HepG2 (cell line): ENCODE data around the gene SLC4A5. TPM values are rescaled to one million over a fixed set of nuclear protein-coding genes. Genes with fewer than 3 reads are reported as not detected.

Source experiments
- ADNP ChIP-seq: sonication (generic); formaldehyde crosslinking; IDR thresholded peaks from 2 replicates; pipeline ENCODE4 v1.4.0; 2020; ENCODE audit warnings: missing genetic modification reagents
- CENPT ChIP-seq: sonication (generic); formaldehyde crosslinking; IDR thresholded peaks from 2 replicates; pipeline ENCODE4 v1.8.0; 2022; ENCODE audit warnings: low read depth, mild to moderate bottlenecking, moderate library complexity, missing genetic modification reagents
- ELF4 ChIP-seq: sonication (generic); formaldehyde crosslinking; IDR thresholded peaks from 2 replicates; pipeline ENCODE4 v1.5.0; 2020; ENCODE audit warnings: missing genetic modification reagents, mild to moderate bottlenecking, moderate library complexity, borderline replicate concordance
- ESRRA ChIP-seq: sonication (generic); formaldehyde crosslinking; IDR thresholded peaks from 2 replicates; pipeline ENCODE4 v1.5.1; 2020; ENCODE audit warnings: mild to moderate bottlenecking, low read depth, missing genetic modification reagents
- GPN1 ChIP-seq: sonication (generic); formaldehyde crosslinking; IDR thresholded peaks from 2 replicates; pipeline ENCODE4 v1.5.1; 2020; ENCODE audit warnings: missing genetic modification reagents, borderline replicate concordance
- HOXA5 ChIP-seq: sonication (generic); formaldehyde crosslinking; IDR thresholded peaks from 2 replicates; pipeline ENCODE4 v1.4.0; 2020; ENCODE audit warnings: missing genetic modification reagents
- HOXA9 ChIP-seq: sonication (generic); formaldehyde crosslinking; IDR thresholded peaks from 2 replicates; pipeline ENCODE4 v1.8.1; 2022; ENCODE audit warnings: missing genetic modification reagents, mild to moderate bottlenecking, moderate library complexity, borderline replicate concordance
- ISL2 ChIP-seq: sonication (generic); formaldehyde crosslinking; IDR thresholded peaks from 2 replicates; pipeline ENCODE4 v1.5.0; 2020; ENCODE audit warnings: missing genetic modification reagents
- JARID2 ChIP-seq: sonication (generic); formaldehyde crosslinking; IDR thresholded peaks from 2 replicates; pipeline ENCODE4 v1.8.1; 2023; ENCODE audit warnings: missing genetic modification reagents, inconsistent platforms; ENCODE audit not compliant: insufficient replicate concordance
- NKX3-1 ChIP-seq: sonication (generic); formaldehyde crosslinking; IDR thresholded peaks from 2 replicates; pipeline ENCODE4 v1.5.0; 2020; ENCODE audit warnings: missing genetic modification reagents
- NPAS2 ChIP-seq: sonication (generic); formaldehyde crosslinking; IDR thresholded peaks from 2 replicates; pipeline ENCODE4 v1.8.0; 2022; ENCODE audit warnings: mild to moderate bottlenecking, missing genetic modification reagents, borderline replicate concordance
- PCBP1 ChIP-seq: fragments of 200-400 bp; formaldehyde crosslinking; IDR thresholded peaks from 2 replicates; pipeline ENCODE4 v1.6.1; 2017; ENCODE audit warnings: mild to moderate bottlenecking, low read depth, low read length, borderline replicate concordance
- RBAK ChIP-seq: sonication (generic); formaldehyde crosslinking; IDR thresholded peaks from 2 replicates; pipeline ENCODE4 v1.5.1; 2020; ENCODE audit warnings: mild to moderate bottlenecking, missing genetic modification reagents
- SMAD1 ChIP-seq: sonication (generic); formaldehyde crosslinking; IDR thresholded peaks from 2 replicates; pipeline ENCODE4 v1.4.0; 2020; ENCODE audit warnings: missing genetic modification reagents, low read depth, mild to moderate bottlenecking, borderline replicate concordance
- SRSF9 ChIP-seq: fragments of 200-400 bp; formaldehyde crosslinking; IDR thresholded peaks from 2 replicates; pipeline ENCODE4 v1.6.1; 2018; ENCODE audit warnings: borderline replicate concordance, mild to moderate bottlenecking, low read depth, low read length; ENCODE audit not compliant: insufficient read depth, poor library complexity, severe bottlenecking
- TCF7 ChIP-seq: sonication (generic); IDR thresholded peaks from 2 replicates; pipeline ENCODE4 v1.6.1; 2016; ENCODE audit warnings: antibody characterized with exemption, low read depth
- ZNF136 ChIP-seq: sonication (generic); formaldehyde crosslinking; IDR thresholded peaks from 2 replicates; pipeline ENCODE4 v1.8.1; 2022; ENCODE audit warnings: low read depth, mild to moderate bottlenecking, moderate library complexity, missing genetic modification reagents
- ZNF207 ChIP-seq: fragments of 450-650 bp; IDR thresholded peaks from 2 replicates; pipeline ENCODE4 v1.6.1; 2016; ENCODE audit warnings: antibody characterized with exemption, borderline replicate concordance
- ZNF230 ChIP-seq: sonication (generic); formaldehyde crosslinking; IDR thresholded peaks from 2 replicates; pipeline ENCODE4 v1.4.0; 2020; ENCODE audit warnings: mild to moderate bottlenecking, missing genetic modification reagents
- ZNF367 ChIP-seq: sonication (generic); formaldehyde crosslinking; IDR thresholded peaks from 2 replicates; pipeline ENCODE4 v1.4.0; 2020; ENCODE audit warnings: missing genetic modification reagents, borderline replicate concordance
- ZNF605 ChIP-seq: sonication (generic); formaldehyde crosslinking; IDR thresholded peaks from 2 replicates; pipeline ENCODE4 v1.8.0; 2022; ENCODE audit warnings: mild to moderate bottlenecking, missing genetic modification reagents
- ZNF629 ChIP-seq: sonication (generic); formaldehyde crosslinking; conservative IDR thresholded peaks from 2 replicates; pipeline ENCODE4 v1.5.0; 2020; ENCODE audit warnings: missing genetic modification reagents
- ZNF83 ChIP-seq: sonication (generic); formaldehyde crosslinking; IDR thresholded peaks from 2 replicates; pipeline ENCODE4 v1.4.0; 2020; ENCODE audit warnings: missing genetic modification reagents, mild to moderate bottlenecking, borderline replicate concordance
- polyA plus RNA-seq, 8 experiments: library from polyadenylated mRNA; depleted of rRNA in 3 of 8; stranded (reverse) in 7 of 8; unstranded in 1 of 8; fragments of >200 nt; fragmentation: Illumina TruSeq in 4 of 8; extraction: Trizol in 4 of 8; gene quantifications; 2 replicates each; pipeline versions ENCODE4 v1.2.1 to v1.2.3, GENCODE V29; 2011 to 2016; ENCODE audit warnings: low read depth in 4 of 8, missing spikeins in 1 of 8, mixed read lengths in 1 of 8; ENCODE audit not compliant: insufficient read depth in 1 of 8
- total RNA-seq, 5 experiments: library from RNA; depleted of rRNA; stranded (reverse); fragments of >200 nt; fragmentation: Illumina TruSeq; extraction: Trizol; gene quantifications; 2 replicates each; pipeline ENCODE4 v1.2.3, GENCODE V29; 2016; ENCODE audit warnings: low read depth in 1 of 5
- TF ChIP-seq, protein P1 (sequence below): sonication (generic); formaldehyde crosslinking; IDR thresholded peaks from 2 replicates; pipeline ENCODE4 v1.5.1; 2020; ENCODE audit warnings: mild to moderate bottlenecking, missing genetic modification reagents, borderline replicate concordance
- TF ChIP-seq, protein P2 (sequence below): sonication (generic); formaldehyde crosslinking; IDR thresholded peaks from 2 replicates; pipeline ENCODE4 v1.5.1; 2020; ENCODE audit warnings: missing genetic modification reagents, mild to moderate bottlenecking, borderline replicate concordance
- TF ChIP-seq, protein P3 (sequence below): IDR thresholded peaks from 2 replicates; pipeline ENCODE4 v1.6.1; 2016; ENCODE audit warnings: low read depth
- TF ChIP-seq, protein P4 (sequence below): sonication (generic); formaldehyde crosslinking; IDR thresholded peaks from 2 replicates; pipeline ENCODE4 v1.4.0; 2020; ENCODE audit warnings: missing genetic modification reagents; ENCODE audit errors: not compliant biosample characterization

The SLC4A5 gene
- total and polyA plus RNA-seq, 2 of the 13 experiments (the other 11 are each of a cell fraction or from before 2014, with no cell fraction given), result 0.50 TPM; not detected in 1

DNA sequence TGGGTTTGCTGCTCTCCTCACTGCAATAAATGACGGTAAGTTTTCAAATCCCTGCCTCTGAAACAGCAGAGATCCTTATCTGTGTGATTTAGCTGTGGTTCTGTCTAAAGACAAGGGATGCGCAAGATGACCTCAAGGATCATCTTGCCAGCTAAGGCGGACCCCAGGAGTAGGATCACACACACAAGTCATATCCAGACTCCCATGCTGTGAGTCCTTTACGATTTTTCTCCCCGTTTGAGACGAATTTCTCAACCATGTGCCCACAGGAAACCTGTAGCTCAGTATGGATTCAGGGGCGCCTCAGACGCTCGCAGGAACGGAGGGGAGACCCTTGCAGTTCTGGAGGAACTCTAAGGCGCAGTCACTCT is 48.0 kb upstream of the SLC4A5 start (continued):
- TF ChIP-seq NKX3-1 (CRISPR knock-in tag) (no peak), ADNP (no peak), HOXA5 (CRISPR knock-in tag) (no peak), RBAK (CRISPR knock-in tag) (no peak), ZNF207 (no peak), ZNF367 (CRISPR knock-in tag) (no peak), SRSF9 (no peak), NPAS2 (no peak), SMAD1 (CRISPR knock-in tag) (no peak), ELF4 (CRISPR knock-in tag) (no peak), TCF7 (no peak), PCBP1 (no peak), HOXA9 (no peak), CENPT (CRISPR knock-in tag) (no peak), ZNF136 (no peak), ISL2 (CRISPR knock-in tag) (no peak), ZNF83 (CRISPR knock-in tag) (no peak), ZNF605 (CRISPR knock-in tag) (no peak), GPN1 (CRISPR knock-in tag) (0 out of 2 replicates have a peak, but pooled peaks have one; percentile 5), ESRRA (no peak), JARID2 (CRISPR knock-in tag) (peak; percentile 44), ZNF629 (no peak), ZNF230 (CRISPR knock-in tag) (no peak)
- TF ChIP-seq, protein P1, sequence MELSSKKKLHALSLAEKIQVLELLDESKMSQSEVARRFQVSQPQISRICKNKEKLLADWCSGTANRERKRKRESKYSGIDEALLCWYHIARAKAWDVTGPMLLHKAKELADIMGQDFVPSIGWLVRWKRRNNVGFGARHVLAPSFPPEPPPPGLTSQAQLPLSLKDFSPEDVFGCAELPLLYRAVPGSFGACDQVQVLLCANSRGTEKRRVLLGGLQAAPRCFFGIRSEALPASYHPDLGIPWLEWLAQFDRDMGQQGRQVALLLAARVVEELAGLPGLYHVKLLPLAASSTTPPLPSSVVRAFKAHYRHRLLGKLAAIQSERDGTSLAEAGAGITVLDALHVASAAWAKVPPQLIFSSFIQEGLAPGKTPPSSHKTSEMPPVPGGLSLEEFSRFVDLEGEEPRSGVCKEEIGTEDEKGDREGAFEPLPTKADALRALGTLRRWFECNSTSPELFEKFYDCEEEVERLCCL (CRISPR knock-in tag), result no peak
- TF ChIP-seq, protein P2, sequence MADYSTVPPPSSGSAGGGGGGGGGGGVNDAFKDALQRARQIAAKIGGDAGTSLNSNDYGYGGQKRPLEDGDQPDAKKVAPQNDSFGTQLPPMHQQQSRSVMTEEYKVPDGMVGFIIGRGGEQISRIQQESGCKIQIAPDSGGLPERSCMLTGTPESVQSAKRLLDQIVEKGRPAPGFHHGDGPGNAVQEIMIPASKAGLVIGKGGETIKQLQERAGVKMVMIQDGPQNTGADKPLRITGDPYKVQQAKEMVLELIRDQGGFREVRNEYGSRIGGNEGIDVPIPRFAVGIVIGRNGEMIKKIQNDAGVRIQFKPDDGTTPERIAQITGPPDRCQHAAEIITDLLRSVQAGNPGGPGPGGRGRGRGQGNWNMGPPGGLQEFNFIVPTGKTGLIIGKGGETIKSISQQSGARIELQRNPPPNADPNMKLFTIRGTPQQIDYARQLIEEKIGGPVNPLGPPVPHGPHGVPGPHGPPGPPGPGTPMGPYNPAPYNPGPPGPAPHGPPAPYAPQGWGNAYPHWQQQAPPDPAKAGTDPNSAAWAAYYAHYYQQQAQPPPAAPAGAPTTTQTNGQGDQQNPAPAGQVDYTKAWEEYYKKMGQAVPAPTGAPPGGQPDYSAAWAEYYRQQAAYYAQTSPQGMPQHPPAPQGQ (CRISPR knock-in tag), result no peak
- TF ChIP-seq, protein P3, sequence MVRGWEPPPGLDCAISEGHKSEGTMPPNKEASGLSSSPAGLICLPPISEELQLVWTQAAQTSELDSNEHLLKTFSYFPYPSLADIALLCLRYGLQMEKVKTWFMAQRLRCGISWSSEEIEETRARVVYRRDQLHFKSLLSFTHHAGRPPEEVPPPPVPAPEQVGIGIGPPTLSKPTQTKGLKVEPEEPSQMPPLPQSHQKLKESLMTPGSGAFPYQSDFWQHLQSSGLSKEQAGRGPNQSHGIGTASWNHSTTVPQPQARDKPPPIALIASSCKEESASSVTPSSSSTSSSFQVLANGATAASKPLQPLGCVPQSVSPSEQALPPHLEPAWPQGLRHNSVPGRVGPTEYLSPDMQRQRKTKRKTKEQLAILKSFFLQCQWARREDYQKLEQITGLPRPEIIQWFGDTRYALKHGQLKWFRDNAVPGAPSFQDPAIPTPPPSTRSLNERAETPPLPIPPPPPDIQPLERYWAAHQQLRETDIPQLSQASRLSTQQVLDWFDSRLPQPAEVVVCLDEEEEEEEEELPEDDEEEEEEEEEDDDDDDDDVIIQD (CRISPR knock-in tag), result no peak
- TF ChIP-seq, protein P4, sequence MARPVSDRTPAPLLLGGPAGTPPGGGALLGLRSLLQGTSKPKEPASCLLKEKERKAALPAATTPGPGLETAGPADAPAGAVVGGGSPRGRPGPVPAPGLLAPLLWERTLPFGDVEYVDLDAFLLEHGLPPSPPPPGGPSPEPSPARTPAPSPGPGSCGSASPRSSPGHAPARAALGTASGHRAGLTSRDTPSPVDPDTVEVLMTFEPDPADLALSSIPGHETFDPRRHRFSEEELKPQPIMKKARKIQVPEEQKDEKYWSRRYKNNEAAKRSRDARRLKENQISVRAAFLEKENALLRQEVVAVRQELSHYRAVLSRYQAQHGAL, result no peak
